LNCaP clone FGC (cell line): ENCODE data around the gene HIVEP2.

Source experiments
- DNase-seq: peaks from one replicate; pipeline ENCODE4 v3.0.0-alpha.2; 2011; ENCODE audit warnings: low read depth
- H3K4me3 ChIP-seq: 2 replicates; pipeline ENCODE4 v1.5.1; 2011; ENCODE audit warnings: mild to moderate bottlenecking, low read depth, low read length, control low read depth
- CTCF ChIP-seq: IDR thresholded peaks from 2 replicates; pipeline ENCODE4 v1.5.1; 2012; ENCODE audit warnings: mild to moderate bottlenecking; ENCODE audit not compliant: control insufficient read depth, insufficient read depth; ENCODE audit errors: extremely low read depth

The HIVEP2 gene

GRCh38 chr6:142799639-142800038 is 145.3 kb downstream of the HIVEP2 start:
- no peak overlapping the region for H3K4me3 ChIP-seq
- no peak for DNase-seq
- TF ChIP-seq CTCF: no peak

GRCh38 chr6:142797159-142797558 is 147.8 kb downstream of the HIVEP2 start:
- H3K4me3 ChIP-seq: no peak overlapping the region
- TF ChIP-seq CTCF: no peak
- no peak for DNase-seq

- no peak for DNase-seq
- no peak overlapping the region for H3K4me3 ChIP-seq
- no peak for TF ChIP-seq CTCF
Measured at GRCh38 chr6:142796571-142796970, 148.4 kb downstream of the HIVEP2 start.

GRCh38 chr6:142796024-142796423 is 149.0 kb downstream of the HIVEP2 start:
- H3K4me3 ChIP-seq: no peak overlapping the region
- no peak for TF ChIP-seq CTCF
- no peak for DNase-seq

GRCh38 chr6:142794424-142794823 is 150.6 kb downstream of the HIVEP2 start:
- DNase-seq: no peak
- H3K4me3 ChIP-seq: no peak overlapping the region
- no peak for TF ChIP-seq CTCF

- DNase-seq: peak; percentile 19
- TF ChIP-seq CTCF: no peak
- no peak overlapping the region for H3K4me3 ChIP-seq
Measured at GRCh38 chr6:142790257-142790656, 154.7 kb downstream of the HIVEP2 start.

- H3K4me3 ChIP-seq: no peak overlapping the region
- no peak for DNase-seq
- no peak for TF ChIP-seq CTCF
Measured at GRCh38 chr6:142787422-142787821, 157.6 kb downstream of the HIVEP2 start.
